Stimulated activated CD4-positive, alpha-beta T cell treated with anti-CD3 and anti-CD28 coated beads, Interleukin-1b, Interleukin-23, amount 100 ng/mL, for 48 hours (primary cell): ENCODE results near the gene ZAR1.

Source experiments
- DNase-seq: peaks from one replicate; pipeline ENCODE4 v3.0.0-alpha.2; 2020

Gene ZAR1

GRCh38 chr4:48490680-48491513 lies 845 bp downstream of the ZAR1 start:
- no peak for DNase-seq

GRCh38 chr4:48491514-48492176 lies 1.6 kb downstream of the ZAR1 start:
- no peak for DNase-seq

- DNase-seq, result no peak
Measured at GRCh38 chr4:48493452-48494100, 3.5 kb downstream of the ZAR1 start.

GRCh38 chr4:48495941-48496340 lies 5.9 kb downstream of the ZAR1 start:
- no peak for DNase-seq

DNA sequence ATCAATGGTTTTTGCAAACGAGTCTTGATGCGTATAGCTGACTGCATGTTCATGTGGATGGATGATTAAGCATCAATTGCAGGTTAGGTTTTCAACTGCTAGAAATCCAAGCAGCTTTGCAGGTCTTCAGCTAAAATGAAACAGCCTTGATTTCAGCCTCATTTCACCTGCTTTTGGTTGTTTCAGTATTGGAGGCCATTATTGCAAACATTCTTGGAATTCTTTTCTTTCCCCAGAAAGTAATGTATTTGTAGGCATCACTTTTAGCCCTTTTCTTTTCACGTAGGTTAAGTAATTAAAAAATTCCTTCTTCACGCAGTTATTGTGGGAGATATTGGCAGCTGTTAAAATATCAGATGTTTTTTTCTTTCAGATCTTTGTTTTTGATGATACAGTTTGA lies 8.8 kb downstream of the ZAR1 start:
- DNase-seq, result no peak

DNA sequence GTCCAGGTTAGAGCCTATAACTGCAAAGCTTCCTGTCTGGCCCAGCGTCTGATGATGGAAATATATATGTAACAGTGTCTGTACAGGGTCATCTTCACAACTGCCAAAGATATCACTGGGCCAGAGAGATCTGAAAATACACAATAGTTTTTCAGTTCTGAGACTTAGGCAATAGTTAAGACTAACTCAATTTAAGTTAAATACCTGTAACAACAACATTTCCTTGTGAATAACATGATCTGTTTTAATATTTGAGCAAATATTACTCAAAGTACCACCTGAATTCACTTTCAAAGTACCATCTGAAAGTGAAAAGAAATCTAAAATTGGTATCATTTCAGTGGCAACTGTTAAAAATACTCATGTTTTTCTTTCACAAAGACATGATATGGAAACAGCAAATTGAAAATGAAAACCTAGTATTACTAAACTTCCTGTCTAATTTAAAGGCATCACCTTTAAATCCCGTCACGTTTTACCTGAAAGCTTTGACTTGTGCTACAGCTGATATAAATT lies 9.6 kb downstream of the ZAR1 start:
- no peak for DNase-seq

- DNase-seq, result no peak
Measured at GRCh38 chr4:48503233-48504025, 13.4 kb downstream of the ZAR1 start.

GRCh38 chr4:48504026-48504330 lies 13.9 kb downstream of the ZAR1 start:
- DNase-seq, result no peak

- DNase-seq, result no peak
Measured at GRCh38 chr4:48504352-48504751, 14.3 kb downstream of the ZAR1 start.

DNA sequence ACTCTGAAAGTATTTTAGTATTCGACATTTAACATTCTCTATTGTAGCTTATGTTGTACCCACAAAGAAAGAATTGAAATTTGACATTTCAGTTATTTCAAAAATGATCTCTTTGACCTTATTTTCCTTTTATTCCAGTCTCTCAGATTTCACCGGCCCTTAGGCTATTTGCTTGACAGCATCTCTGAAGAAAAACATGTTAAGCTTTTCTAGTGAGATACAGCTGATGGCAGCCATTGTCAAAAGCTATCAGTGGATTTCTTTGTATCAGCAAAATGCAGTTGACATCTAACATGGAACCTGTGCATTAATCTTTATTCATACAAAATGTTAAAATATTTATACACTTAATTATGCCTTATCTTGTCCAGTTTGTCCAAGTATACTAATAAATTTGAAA lies 16.7 kb downstream of the ZAR1 start:
- DNase-seq, result no peak

DNA sequence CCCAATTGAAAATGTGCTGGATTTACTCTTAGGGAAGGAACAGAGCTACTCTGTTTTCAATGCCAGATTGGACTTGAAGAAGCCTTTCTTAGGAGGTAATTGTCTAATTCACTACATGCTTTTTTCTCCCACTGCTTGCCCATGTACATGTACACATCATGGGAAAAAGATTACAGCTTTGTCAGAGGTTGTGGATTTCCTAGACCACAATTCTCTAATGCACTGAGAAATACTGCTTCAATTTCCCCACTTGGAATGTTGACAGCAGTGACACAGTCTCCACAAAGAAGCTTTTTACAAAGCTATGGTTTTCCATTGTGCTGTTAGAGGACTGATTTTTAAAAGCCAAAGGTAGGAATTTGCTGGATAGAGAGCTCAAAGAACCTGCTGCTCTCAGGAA lies 19.5 kb downstream of the ZAR1 start:
- DNase-seq, result no peak

DNA sequence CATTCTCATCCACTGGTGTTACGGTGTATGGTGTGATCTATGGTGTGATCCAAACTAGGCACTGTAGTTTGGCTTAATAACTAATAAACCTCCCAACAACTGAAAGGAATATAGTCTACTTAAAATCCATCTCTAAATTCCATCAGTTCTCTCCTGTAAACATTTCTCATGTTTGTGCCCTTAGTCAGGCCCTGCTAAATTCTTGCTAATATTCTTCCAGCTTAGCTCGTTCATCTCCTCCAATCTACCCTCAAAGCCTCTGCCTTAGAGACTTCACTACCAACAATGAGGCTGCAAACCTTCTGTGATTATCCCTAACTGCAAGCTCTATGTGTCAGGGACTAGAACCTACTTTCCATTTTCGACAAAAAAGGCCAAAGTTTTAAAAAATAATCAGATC lies 28.1 kb downstream of the ZAR1 start:
- DNase-seq, result no peak

- no peak for DNase-seq
Measured at GRCh38 chr4:48526406-48526805, 36.4 kb downstream of the ZAR1 start.

GRCh38 chr4:48538358-48538757 lies 48.3 kb downstream of the ZAR1 start:
- DNase-seq, result no peak

DNA sequence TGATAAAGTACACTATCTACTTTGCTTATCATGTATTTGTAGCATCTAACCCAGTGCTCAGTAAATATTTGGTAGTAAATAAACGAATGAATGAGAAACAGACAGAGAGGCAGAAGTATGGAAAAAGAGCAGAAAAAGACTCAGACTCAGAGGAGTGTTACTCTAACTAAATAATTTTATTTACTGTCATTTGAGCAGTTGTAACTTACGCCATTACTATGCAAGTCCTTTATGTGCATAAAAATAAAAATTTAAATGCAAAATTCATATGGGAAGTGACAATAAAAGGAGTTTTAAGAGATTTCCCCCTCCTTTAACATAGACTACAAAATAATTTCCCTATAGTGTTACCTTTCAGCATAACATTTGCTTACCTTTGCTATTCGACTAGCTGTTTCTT lies 49.5 kb downstream of the ZAR1 start:
- DNase-seq, result no peak

DNA sequence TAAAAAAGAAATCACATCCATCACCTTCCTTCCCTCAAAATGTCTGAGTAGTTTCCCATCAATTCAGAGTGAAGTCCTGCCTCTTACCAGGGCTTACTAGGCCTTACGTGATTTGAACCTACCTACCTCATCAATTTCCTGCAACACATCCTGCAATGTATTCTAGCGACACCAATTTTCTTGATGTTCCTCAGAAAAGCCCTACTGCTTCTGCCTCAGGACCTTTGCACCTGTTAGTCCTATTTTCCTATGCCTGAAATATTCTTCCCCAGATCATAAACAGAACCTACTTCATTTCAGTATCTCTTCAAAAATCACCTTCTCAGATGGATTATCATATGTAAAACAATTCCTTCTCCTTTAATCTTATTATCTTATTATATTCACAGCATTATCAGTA lies 52.8 kb downstream of the ZAR1 start:
- DNase-seq, result no peak

DNA sequence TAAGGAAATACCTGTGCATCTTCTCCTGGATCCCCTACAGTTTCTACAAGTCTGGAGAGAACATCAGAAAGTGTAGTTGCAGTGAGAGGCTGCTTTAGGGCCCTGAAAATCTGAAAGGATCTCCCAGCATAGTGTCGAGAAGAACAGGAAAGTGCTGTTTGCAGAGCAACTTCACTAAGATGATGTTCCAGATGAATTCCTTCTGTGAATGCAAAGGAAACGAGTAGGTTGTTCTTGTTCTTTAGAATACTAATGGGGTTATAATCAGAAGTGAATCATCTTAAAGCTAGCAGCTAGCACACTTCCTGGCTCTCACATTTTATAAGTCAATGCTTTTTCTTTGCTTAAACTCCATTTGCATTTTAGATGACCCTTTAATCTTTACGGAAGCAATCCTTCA lies 53.7 kb downstream of the ZAR1 start:
- DNase-seq, result no peak
